Osteoblast (primary cell): ENCODE results near the gene NUDCD2. TPM values are rescaled to one million over a fixed set of nuclear protein-coding genes. Genes with fewer than 3 reads are reported as not detected.

Experiments used
- DNase-seq: peaks from one replicate; pipeline ENCODE4 v3.0.0; 2011; ENCODE audit warnings: low spot score, mixed read lengths; ENCODE audit not compliant: insufficient read length; ENCODE audit errors: missing footprints
- H2AFZ ChIP-seq: 2 replicates; pipeline ENCODE4 v1.6.0; 2011; ENCODE audit warnings: mild to moderate bottlenecking, low read length
- H3K27ac ChIP-seq: 2 replicates; pipeline ENCODE4 v1.5.1; 2011; ENCODE audit warnings: mild to moderate bottlenecking, low read depth, low read length, moderate library complexity
- H3K27me3 ChIP-seq: 2 replicates; pipeline ENCODE4 v1.6.0; 2012; ENCODE audit warnings: mild to moderate bottlenecking, control low read depth, inconsistent platforms, low read length, moderate library complexity; ENCODE audit not compliant: insufficient read depth
- H3K36me3 ChIP-seq: 2 replicates; pipeline ENCODE4 v1.5.1; 2011; ENCODE audit warnings: mild to moderate bottlenecking, low read length, control low read depth, moderate library complexity; ENCODE audit not compliant: insufficient read depth
- H3K4me1 ChIP-seq: 2 replicates; pipeline ENCODE4 v1.5.1; 2011; ENCODE audit warnings: mild to moderate bottlenecking, low read length, control low read depth, moderate library complexity; ENCODE audit not compliant: insufficient read depth
- H3K4me2 ChIP-seq: 2 replicates; pipeline ENCODE4 v1.6.0; 2011; ENCODE audit warnings: mild to moderate bottlenecking, low read length; ENCODE audit not compliant: insufficient read depth
- H3K4me3 ChIP-seq: fragments of 200-600 bp; sonication (generic); 3 replicates; pipeline ENCODE4 v1.5.1; 2012; ENCODE audit warnings: mild to moderate bottlenecking, low read length, inconsistent platforms; ENCODE audit not compliant: insufficient read depth
- H3K79me2 ChIP-seq: 2 replicates; pipeline ENCODE4 v1.6.0; 2012; ENCODE audit warnings: mild to moderate bottlenecking, low read length, control low read depth, inconsistent platforms; ENCODE audit not compliant: insufficient read depth
- H3K9me3 ChIP-seq: 2 replicates; pipeline ENCODE4 v1.5.1; 2011; ENCODE audit warnings: low read depth, low read length, control low read depth
- H4K20me1 ChIP-seq: 2 replicates; pipeline ENCODE4 v1.6.0; 2012; ENCODE audit warnings: mild to moderate bottlenecking, low read length, control low read depth; ENCODE audit not compliant: insufficient read depth
- CTCF ChIP-seq: IDR thresholded peaks from 2 replicates; pipeline ENCODE4 v1.5.1; 2011; ENCODE audit warnings: mild to moderate bottlenecking, low read depth, low read length, moderate library complexity; ENCODE audit errors: extremely low read depth
- total RNA-seq: library from RNA; depleted of rRNA; stranded (reverse); fragments of >200 nt; gene quantifications from 2 replicates; pipeline ENCODE4 v1.2.3, GENCODE V29; 2012

The NUDCD2 gene
- total RNA-seq, 1 donor, result 7.2 TPM

GRCh38 chr5:163408311-163408923 lies 51.5 kb downstream of the NUDCD2 start:
- peak; percentile 89 for DNase-seq
- Histone ChIP-seq H3K4me3 (peak overlapping the region; percentile 56), H2AFZ (no peak overlapping the region), H3K27ac (no peak overlapping the region), H3K4me2 (peak overlapping the region; percentile 85), H4K20me1 (no peaks in the 10 kb centered on the region), H3K4me1 (peaks cover 16% of the 10 kb centered on the region), H3K36me3 (no peaks in the 10 kb centered on the region), H3K9me3 (no peaks in the 10 kb centered on the region), H3K79me2 (no peaks in the 10 kb centered on the region), H3K27me3 (no peaks in the 10 kb centered on the region)
- TF ChIP-seq CTCF, result peak; percentile 93

GRCh38 chr5:163407034-163407655 lies 52.8 kb downstream of the NUDCD2 start:
- no peak for TF ChIP-seq CTCF
- Histone ChIP-seq H3K4me1 (peaks cover 16% of the 10 kb centered on the region), H3K79me2 (no peaks in the 10 kb centered on the region), H3K27me3 (no peaks in the 10 kb centered on the region), H3K36me3 (no peaks in the 10 kb centered on the region), H4K20me1 (no peaks in the 10 kb centered on the region), H3K9me3 (no peaks in the 10 kb centered on the region), H3K4me3 (no peak overlapping the region), H3K27ac (no peak overlapping the region), H3K4me2 (peak overlapping the region; percentile 85), H2AFZ (peak overlapping the region; percentile 7)
- peak; percentile 43 for DNase-seq

GRCh38 chr5:163404364-163405173 lies 55.3 kb downstream of the NUDCD2 start:
- Histone ChIP-seq H3K4me3 (no peak overlapping the region), H3K79me2 (no peaks in the 10 kb centered on the region), H3K9me3 (no peaks in the 10 kb centered on the region), H3K4me2 (no peak overlapping the region), H3K36me3 (no peaks in the 10 kb centered on the region), H3K4me1 (peaks cover 16% of the 10 kb centered on the region), H3K27me3 (no peaks in the 10 kb centered on the region), H2AFZ (no peak overlapping the region), H4K20me1 (no peaks in the 10 kb centered on the region), H3K27ac (no peak overlapping the region)
- no peak for DNase-seq
- TF ChIP-seq CTCF, result no peak

GRCh38 chr5:163402007-163402406 lies 57.9 kb downstream of the NUDCD2 start:
- no peak overlapping the region for H3K4me3 ChIP-seq
- no peak for DNase-seq
- no peaks in the 10 kb centered on the region for H3K9me3 ChIP-seq
- TF ChIP-seq CTCF, result no peak
- H3K27ac ChIP-seq, result no peak overlapping the region
- no peaks in the 10 kb centered on the region for H3K27me3 ChIP-seq
- peaks cover under 1% of the 10 kb centered on the region for H3K4me1 ChIP-seq
- no peaks in the 10 kb centered on the region for H4K20me1 ChIP-seq
- H2AFZ ChIP-seq, result no peak overlapping the region
- H3K79me2 ChIP-seq, result no peaks in the 10 kb centered on the region
- H3K36me3 ChIP-seq, result no peaks in the 10 kb centered on the region
- H3K4me2 ChIP-seq, result no peak overlapping the region
